Prostate gland (tissue), 2 donors: ENCODE data around the gene SAMD10.

Experiments
- CTCF ChIP-seq, 4 experiments: fragments of 200-600 bp in 2 of 4; fragments of 450-650 bp in 2 of 4; sonication (generic) in 2 of 4; IDR thresholded peaks; 1 replicate in 3 of 4; 2 replicates in 1 of 4; pipeline ENCODE4 v1.5.1; 2016 to 2019; ENCODE audit warnings: antibody characterized with exemption in 4 of 4, mild to moderate bottlenecking in 2 of 4, moderate library complexity in 2 of 4
- POLR2A ChIP-seq: fragments of 450-650 bp; IDR thresholded peaks from one replicate; pipeline ENCODE4 v1.6.1; 2016; ENCODE audit warnings: antibody characterized with exemption, mild to moderate bottlenecking

- TF ChIP-seq POLR2A (no peak), CTCF (IDR thresholded peaks at IDR 0.05) (no peak)
Observed at GRCh38 chr20:64024141-64024990, 44.9 kb upstream of the SAMD10 start.
